HG03432 (cell line): ENCODE data around the gene FAM181A.

ENCODE experiments used
- ATAC-seq: cut with Tn5 transposase; IDR thresholded peaks from one replicate; pipeline ENCODE4 v1.9.1; 2021; ENCODE audit warnings: mild to moderate bottlenecking, moderate library complexity; ENCODE audit not compliant: unreplicated experiment

Gene FAM181A

DNA sequence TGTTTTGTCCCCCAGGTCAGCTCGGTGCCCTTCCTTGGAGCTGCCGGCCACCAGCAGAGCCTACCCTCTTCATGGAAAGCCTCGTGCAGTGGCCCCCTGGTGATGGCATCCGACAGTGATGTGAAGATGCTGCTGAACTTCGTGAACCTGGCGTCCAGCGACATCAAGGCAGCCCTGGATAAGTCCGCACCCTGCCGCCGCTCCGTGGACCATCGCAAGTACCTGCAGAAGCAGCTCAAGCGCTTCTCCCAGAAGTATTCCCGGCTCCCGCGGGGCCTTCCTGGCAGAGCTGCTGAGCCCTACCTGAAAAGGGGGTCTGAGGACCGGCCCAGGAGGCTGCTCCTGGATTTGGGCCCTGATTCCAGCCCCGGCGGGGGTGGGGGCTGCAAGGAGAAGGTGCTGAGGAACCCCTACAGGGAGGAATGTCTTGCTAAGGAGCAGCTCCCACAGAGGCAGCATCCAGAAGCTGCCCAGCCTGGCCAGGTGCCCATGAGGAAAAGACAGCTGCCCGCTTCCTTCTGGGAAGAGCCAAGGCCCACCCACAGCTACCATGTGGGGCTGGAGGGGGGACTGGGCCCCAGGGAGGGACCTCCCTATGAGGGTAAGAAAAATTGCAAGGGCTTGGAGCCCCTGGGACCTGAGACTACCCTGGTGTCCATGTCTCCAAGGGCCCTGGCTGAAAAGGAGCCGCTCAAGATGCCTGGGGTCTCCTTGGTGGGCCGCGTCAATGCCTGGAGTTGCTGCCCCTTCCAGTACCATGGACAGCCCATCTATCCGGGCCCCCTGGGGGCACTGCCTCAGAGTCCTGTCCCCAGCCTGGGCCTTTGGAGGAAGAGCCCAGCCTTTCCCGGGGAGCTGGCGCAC lies 1.3 kb downstream of the FAM181A start:
- no peak for ATAC-seq

DNA sequence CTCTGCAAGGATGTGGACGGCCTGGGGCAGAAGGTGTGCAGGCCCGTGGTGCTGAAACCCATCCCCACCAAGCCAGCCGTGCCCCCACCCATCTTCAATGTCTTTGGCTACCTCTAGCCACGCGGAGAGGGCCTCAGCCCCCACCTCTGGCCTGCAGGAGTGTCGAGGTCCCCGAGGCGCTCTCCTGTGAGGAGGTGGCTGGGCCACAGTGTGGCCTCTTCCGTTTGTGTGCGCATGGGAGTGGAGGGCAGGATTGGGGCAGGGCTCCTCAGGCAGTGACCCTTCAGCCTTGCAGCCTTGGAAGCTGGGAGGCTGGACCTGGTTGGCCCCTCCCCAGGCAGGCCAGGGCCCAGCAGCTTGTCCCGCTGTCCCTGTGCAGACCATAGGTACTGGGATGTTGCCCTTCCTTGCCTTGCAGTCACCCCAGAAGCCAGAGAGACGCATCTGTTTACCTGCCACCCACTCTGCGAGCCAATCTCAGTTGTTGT lies 1.9 kb downstream of the FAM181A start:
- no peak for ATAC-seq

DNA sequence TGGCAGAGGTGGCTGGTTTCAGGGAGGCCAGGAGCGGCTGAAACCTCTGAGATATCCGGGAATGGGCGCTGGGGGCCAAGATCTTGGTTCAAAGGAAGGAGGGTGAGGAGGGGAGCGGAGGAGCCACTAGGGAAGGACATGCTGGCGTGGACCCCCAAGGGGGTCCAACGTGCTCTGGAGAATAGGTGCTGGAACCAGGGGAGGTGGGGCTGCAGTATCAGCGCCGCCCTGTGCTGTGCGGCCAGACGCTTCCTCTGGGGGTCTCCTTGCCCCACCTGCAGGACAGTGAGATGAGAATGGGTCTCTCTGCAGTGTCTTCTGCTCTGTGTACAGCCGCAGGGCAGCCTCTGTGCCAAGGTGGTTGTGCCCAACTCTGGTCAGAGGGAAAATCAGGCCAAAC lies 2.5 kb downstream of the FAM181A start:
- no peak for ATAC-seq

DNA sequence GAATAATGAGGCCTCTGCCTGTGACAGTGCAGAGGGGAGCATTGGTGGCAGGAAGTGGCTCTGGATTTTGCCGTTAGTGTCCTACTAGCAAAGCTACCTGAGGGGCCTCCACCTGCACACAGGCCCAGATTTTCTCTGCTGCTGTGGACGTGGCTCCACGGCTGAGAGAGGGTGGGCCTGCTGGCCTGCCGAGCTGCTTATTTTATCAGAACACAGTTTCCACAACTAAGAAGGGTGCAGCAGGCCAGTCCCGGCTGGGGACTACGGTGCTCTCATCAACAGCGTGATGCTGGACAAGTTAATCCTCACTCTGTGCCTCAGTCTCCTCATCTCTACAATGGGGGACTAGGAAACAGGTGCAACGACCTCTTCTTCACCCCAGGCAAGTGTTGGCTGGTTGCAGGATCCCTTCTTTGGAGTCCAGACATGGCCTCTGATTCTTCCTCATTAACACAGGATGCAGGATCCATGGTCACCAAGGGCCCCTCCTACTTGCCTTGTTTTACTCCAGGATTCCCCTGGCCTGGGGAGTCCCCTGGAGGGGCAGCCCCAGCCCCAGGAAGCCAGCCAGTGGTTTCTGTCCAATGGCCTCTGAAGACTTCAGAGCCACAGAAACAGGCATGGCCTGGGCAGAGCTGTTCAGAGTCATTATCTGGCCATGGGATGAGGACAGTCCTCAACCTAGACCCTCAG lies 3.3 kb downstream of the FAM181A start:
- ATAC-seq = no peak

DNA sequence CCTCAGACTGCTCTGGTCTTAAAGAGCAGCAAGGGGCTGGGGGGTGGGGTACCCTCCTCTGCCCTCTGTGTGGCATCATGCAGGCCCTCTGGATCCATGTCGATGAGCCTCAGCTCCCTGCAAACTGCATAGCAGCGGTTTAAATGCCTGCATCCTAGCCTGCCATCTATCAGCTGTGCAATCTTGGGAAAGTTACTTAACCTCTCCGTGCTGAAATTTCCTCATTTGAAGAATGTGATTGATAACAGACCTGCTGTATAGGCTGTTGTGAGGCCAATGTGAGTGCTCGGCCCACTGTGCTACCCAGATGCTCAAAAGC lies 3.8 kb downstream of the FAM181A start:
- no peak for ATAC-seq

DNA sequence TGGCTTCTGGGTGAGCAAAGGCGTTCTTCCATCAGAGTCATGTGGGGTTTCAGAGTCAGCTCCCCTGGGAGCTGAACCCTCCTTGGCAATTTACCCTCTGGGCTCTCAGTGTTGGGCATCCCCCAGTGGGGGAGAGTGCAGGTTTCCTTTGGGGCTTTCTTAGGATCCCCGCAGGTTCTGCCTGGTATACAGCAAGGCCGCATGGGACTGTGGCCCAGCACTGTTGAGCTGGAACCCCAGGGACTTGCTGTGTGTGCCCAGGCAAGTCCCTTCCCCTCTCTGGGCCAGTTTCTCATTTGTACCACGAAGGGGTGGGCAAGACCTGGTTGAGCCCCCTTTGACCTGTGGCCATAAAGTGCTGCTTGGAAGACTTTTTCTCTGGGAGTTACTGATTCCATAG lies 5.5 kb downstream of the FAM181A start:
- ATAC-seq = no peak

DNA sequence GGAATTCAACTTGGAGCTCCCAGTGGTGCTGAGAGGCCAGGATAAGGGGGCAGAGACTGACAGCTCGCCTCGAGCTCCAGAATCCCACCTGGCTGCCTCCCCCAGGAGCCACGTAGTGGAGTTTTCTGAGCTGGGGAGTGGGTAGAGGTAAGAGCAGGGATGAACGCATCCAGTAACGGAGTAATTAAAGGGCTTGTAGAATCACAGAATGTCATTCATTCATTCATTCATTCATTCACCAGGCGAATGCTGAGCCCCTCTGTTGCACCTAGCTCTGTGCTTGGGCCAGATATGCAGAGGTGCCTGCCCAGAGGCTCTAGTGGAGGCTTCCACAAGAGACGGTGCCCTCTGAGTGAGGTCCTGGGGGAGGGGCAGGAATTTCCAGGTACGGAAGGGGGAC lies 8.1 kb downstream of the FAM181A start:
- no peak for ATAC-seq

DNA sequence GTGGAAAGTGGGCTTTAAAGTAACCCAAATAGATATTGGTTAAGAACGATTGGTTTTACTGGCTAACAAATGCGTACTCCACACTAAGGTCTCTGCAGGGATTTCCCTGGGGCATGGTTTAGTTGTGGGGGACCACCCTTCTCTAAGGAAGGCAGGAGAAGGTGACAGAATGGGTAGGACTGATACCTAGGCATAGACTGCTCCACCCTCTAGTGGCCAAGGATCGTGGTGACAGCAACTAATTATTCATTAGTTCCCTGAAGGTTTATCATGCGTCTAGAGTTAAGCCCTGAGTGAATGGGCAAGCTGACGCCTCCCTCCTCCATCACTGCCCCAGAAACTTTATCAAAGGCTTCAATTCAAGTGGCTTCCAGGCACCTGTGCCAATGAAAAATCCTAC lies 9.1 kb downstream of the FAM181A start:
- peak; percentile 34 for ATAC-seq

DNA sequence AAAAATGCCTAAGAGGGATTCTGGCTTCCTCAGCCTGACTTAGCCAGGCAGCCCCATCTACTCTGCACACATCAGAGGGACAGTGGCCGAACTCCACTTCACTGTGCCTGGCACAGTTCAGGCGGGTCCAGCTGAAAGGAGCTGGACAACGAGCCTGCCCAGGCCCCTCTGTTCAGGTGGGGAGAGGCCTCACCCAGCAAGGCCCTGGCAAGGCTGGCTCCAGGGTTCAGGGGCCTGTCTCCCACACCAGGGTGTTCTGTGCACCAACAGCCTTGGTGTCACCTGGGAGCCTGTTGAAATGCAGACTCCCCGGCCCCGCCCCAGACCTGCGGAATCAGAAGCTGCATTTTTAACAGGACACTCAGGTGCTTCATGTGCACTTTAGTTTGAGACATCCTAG lies 9.8 kb downstream of the FAM181A start:
- no peak for ATAC-seq

DNA sequence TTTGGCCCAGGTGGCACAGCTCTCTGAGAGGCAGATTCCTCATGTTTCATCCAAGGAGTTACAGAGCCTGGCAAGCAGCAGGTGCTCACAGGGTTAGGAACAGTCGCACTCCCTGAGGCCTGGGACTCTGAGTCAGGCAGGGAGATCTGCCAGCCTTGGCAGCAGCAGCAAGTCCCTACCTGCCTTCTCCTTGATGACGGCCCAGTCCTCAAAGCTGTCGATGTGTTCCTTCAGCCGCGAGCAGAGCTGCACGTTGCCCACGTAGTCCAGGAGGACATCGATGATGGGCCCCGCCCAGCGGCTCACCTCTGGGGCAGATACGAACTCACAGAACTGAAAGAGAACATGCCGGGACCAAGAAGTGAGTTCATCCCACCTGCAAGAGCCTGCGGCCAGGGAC lies 10.4 kb downstream of the FAM181A start:
- no peak for ATAC-seq

DNA sequence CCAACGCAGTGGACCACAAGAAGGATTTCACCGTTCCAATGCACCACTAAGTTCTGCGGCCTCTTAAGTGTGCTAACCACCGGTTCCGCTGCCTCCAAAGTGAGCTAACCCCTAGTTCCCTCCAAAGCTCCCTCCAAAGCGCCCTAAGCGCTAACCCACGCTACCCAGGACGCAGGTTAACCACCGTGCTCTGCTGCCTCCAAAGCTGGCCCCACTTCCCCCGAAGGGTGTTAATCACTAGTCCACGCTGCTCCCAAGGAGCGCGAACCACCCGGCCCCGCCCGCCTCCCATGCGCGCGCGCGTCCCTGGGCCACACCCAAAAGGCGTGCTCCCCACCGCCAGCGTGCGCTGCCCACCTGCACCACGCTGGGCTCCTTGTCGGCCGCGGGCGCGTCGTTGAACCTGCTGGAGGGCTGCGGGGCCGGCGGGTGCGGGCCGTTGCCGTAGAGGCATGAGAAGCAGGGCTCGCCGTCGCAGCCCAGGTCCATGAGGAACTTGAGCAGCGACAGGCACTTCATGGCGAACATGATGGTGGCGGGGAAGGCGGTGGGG lies 11.7 kb downstream of the FAM181A start:
- ATAC-seq = no peak

DNA sequence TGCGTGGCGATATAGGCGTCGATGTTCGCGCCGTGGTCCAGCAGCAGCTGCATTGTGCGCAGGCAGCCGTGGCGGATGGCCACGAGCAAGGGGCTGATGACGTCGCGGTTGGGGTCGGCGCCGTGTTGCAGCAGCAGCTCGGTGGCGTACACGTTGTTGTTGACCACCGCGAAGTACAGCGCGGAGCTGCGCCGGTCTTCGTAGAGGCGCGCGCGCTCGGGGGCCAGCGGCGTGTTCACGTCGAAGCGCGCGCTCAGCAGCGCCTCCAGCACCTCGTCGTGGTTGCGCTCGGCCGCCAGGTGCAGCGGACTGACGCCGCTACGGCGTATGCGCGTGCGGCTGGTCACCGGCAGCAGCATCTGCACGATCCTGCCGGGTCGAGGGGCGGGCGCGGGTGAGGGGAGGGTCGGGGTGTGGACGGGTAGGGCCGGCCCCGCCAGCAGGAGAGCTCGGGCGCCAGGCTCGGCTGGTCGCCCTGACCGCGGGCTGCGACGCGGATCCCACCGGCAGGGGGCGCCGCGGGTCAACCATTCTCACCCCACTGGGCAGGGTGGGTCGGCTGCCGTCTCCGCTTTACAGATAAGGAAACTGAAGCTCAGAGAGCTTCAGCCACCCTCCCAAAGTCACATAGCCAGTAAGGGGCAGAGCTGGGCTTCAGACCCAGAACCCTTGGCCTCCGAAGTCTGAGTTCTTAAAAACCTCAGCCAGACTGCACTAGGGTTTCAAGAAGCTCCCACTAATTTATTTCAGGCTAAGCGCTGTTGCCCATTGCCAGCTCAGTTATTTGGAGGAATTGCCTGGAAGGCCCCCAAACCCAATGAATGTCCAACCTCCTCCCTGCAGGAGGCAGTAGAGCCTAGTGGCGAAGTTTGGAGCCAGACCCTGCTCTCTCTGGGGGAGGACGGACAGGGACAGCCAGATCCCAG lies 12.4 kb downstream of the FAM181A start:
- peak; percentile 93 for ATAC-seq

DNA sequence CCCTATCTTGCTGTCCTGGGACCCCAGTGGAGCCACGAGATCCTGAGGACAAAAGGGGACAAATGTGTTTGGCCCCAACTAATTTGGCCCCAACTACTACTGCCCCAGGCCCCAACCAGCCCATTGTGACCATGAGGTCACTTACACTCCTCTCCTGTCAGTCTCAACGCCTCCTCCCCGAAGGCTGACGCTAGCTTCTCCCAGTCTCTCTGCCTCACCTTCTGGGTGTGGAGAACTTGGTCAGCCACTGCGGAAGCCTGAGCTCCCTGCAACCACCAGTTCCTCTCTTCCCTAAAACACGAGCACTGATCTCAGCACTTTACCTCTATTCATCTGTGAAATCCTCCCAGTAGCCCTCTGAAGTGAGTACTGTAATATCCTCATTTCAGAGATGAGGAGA lies 13.3 kb downstream of the FAM181A start:
- no peak for ATAC-seq

DNA sequence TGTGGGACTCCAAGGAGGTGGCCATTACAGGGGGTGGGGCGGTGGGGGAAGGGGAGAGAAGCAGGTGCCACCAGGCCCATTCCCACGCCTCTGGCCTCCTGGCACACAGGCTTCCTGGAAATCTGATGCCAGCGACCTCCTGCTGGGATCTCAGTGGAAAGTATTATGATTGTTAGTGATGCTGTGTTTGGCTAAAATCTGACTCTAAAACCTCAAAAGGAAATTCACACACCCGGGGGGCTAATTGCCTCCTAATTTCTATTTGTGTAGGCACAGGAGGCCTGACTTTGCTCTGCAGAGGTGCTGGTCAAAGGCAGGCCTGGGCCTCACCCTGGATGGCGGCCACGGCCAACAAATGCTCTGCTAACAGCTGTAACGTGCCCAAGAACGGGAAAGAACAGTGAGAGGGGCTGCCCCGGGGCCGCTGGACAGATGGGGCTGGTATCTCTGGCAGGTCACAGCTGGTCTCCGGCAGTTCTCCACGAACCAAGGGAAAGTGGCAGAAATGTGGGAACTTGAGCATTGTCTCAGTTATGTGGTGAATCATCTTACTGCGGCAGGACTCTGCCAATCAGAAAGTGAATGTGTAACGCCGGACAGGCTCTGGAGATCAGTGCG lies 14.3 kb downstream of the FAM181A start:
- no peak for ATAC-seq

DNA sequence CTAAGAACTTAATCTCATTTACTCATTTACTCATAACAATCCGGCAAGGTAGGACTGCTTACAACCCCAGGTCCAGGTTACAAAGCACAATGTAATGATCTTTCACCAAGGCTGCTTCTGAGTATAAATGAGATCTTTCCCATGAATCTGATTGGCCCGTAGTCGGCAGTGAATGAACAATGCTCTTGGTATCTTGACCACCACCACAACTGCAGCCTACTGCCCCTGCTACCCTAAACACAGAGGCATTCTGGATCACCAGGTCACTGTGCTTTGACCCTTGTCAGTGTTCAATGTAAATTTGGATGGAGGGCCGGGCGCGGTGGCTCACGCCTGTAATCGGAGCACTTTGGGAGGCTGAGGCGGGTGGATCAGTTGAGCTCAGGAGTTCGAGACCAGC lies 15.9 kb downstream of the FAM181A start:
- ATAC-seq = no peak

DNA sequence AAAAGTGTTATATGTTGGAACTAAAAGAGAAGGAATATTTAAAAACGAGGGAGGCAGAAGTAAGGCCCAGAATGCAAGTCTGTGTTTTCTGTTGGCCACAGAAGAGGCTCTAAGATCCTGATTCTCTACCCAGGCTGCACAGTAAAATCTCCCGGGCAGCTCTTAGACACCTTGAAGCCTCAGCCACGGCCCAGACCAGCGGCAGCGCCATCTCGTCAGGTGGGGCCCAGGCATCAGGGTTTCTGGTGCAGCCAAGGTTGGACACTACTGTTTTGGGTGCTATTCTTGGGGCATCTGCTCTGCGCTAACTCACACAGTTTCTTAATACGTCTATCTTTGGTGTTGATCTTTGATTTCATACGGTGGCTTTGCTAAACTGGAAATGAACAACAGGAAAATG lies 16.8 kb downstream of the FAM181A start:
- no peak for ATAC-seq

DNA sequence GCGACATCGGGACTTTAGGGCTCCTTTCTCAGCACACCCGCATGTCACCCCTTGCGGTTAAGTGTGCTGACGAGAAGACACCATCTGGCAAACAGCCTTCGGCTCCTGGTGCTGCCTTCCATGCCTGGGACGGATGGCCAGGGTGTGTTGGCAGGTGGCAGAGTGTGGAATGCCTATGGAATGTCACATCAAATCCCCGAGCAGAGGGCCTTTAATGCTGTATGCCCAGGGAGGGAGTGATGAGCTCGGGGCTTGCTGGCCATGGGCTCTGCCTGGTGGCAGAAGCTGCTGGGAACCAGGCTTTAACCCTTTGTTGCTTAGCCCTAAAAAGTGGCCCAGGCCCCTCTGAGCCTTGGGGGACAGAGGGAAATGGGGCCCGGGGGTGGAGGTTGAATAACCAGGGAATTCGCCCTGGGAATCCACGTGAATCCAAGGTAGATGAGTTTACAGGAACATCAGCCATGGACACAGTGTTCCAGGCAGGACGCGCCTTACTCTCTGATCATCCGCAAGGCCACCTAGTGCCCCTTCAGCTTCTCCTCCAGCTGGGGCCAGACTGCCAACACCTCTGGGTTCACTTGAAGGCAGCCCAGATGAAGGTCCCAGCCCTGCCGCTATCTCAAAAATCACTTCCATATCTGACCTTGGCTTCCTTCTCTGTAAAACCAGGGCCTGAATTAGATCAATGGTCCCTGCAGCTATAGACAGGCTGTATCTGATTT lies 17.4 kb downstream of the FAM181A start:
- ATAC-seq = no peak

DNA sequence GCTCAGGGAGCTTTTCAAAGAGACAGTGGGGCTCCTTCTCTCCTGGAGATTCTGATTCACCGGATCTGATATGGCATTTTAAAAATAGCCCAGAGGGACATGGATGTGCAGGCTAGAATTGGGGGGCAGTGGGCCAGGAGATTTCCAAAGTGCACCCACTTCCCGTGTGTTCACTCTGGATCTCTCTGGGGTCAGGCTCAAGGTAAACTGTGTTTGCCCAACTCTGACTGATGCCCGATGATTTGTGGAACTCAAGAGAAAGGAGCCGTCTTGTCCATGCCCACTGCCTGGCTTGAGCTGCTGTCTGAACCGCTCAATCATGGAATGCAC lies 17.9 kb downstream of the FAM181A start:
- ATAC-seq = no peak

DNA sequence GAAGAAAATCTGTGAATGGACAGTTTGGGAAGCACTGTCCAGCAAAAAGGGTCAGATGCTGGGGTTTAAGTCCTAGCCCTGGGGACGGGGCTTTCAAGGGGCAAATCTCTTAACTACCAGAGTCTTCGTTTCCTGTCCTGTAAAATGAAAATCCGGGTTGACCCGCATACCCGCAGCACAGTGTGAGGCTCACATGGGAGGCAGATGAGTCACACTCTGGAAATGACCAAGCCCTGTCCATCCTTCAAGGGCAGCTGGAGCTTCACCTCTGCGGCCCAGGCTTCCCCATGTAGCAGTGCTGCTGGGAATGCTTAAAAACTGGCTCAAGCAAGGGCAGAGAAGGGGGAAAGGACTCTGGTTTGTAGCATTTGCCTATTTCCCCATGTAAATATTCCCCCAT lies 19.0 kb downstream of the FAM181A start:
- no peak for ATAC-seq

DNA sequence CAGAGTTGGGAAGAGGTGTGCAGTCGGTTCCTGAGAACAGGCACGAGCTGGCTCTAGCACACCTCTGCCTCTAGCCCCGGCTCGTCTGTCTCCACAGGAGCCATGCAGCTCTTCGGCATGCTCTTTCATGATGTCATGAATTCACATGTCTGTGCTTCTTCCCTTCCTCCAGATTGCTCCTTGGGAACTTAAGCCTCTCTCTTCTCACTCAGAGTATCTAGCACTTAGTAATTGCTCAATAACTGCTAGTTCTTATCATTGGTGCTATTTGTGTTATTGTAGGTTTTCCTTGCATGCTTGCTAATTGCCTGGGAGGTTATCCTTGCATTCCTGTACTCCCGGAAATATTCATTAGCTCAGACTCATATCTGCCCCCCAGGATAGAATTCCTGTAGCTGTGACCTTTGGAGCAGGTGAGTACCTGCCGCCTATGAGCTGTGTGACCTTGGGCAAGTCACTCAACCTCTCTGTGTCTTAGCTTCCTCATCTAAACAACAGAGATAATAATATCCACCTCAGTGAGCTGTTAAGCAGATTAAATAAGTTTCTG lies 19.5 kb downstream of the FAM181A start:
- ATAC-seq = no peak
